Raji (cell line): ENCODE results near the gene SEC22C.

Source experiments
- POLR2A ChIP-seq: IDR thresholded peaks from 2 replicates; pipeline ENCODE4 v1.6.1; 2011; ENCODE audit warnings: low read depth, low read length, control low read depth; ENCODE audit not compliant: insufficient read depth

SEC22C gene

DNA sequence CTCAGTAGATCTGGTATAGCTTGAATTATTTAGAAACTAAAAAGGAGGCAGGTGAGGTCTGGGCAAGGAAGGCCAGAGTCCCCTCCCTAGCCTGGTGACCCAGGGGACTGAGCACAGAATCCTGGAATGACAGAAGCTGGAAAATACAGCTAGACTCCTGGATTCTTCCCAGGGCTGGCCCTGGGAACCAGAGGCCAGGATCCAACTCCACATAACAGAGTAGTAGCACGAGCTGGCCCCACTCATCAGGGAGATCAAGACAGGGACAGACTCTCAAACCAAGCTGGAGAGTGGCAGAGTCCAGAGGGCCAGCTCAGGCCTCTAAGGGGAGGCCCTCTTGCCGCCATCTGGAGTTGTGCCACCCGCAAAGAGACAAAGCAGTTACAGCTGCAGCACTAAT, 68.6 kb downstream of the SEC22C start:
- no peak for TF ChIP-seq POLR2A

DNA sequence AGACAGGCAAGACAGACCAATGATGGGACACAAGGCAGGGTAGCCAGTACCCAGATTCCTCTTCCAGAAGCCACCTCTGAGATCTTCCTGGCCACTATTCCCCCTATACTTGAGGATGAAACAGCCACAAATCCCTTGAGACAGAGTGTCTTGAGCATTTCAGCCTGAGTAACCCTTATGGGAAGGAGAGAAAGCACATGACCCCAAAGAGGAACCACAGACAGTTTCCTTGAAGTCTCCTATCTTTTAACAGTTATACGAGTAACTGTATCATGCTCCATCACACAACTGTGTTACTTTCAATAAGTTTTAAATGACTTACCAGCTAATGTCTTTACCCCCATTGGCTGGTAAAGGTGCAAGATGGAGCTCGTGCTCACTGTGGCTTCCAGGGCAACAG, 70.0 kb downstream of the SEC22C start:
- no peak for TF ChIP-seq POLR2A

DNA sequence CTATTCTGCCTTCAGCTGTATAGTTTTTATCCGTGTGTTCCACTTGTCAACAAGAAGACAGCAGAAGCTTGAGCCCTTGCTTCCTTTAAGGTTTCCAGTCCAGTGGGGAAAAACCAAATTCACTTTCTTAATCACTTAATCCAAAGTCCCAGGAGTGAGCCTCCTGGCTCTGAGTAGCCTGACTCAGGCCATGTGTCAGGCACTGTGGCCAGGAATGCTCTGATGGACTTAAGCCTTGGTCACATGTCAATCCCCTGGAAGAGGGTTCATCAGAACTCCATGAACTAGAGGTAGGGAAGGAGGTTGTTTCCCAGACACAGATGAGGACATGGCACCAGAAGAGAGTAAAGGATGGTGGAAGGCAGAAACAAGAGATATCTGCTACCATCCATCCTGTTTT, 70.6 kb downstream of the SEC22C start:
- no peak for TF ChIP-seq POLR2A

DNA sequence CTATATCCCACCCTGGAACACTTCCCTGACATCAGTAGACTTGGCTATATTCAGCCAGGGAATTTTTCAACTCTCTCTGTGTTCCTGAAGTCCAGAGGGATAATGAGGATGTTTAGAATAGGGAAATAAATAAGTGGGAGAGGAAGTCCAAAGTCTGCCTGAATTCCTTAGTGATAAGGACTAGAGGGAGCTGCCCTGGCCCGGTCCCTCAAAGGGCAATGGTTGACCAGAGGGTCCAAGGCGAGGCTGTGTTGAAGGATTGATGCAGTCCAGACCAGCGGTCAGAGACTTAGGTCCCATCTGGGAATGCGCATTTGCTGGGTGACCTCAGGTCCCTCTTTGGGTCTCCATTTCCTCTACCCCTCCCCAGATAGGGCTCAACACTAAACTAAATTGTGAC, 71.4 kb downstream of the SEC22C start:
- TF ChIP-seq POLR2A = no peak

DNA sequence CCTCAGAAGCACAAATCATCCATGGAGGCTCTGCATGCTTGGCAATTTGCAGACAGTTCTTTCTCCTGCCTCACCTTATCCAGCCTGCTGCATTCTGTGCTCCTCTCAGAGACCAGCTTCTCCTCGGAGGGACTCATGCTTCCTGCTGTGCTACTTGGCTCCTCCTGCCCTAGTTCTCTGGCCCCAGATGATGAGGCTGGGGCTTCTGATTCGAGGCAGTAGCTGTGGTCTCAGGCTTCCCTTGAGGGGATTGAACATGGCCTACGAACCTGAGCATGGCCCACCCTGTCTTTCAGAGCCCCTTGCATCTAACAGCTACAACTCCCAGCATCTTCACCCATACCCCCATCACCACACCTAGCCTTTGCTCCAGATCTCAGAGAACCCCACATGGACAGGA, 72.7 kb downstream of the SEC22C start:
- TF ChIP-seq POLR2A = no peak

DNA sequence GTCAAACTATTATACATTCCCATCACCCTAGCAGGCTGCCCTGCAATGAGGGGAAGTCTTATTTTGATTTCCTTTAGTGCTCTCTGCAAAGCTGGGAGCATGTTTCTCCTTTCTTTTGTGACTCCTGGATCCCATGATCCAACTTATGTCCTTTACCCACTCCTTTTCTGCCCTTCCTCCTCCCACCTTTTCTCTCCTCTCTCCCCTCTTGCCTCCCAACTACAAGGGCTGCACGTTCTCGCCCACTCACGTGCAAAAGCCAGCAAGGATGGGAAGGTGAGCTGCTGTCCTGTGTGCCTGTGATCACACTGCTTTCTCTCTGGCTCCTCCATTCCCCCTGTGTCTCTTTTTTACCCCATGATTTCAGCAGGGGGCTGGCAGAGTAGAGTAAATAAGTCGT, 73.2 kb downstream of the SEC22C start:
- no peak for TF ChIP-seq POLR2A

DNA sequence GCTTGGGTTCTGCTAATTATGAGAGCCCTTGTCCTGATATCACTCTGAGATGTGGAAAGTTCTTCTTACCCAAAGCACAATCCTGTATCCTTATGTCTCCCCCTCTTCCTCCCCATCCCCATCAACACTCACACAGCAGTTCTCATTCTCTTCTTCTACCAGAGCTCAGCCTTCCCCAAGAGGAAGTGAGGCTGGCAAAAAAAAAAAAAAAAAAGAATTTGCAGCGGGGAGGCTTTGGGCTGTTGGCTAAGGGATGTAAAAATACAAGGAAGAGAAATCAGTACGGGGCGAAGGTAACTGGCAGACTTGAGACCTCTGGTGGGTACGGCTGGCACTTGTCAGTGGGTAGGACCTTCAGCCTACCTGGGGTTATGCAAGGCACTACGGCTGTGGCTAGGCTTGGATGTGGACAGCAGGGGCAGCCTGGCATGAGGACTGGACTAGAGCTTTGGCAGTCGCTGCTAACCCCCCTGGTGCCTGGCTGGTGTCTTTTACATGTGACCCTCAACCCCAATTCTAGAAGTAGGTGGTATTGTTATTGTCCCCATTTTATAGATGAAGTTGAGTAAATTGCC, 73.9 kb downstream of the SEC22C start:
- TF ChIP-seq POLR2A = no peak

DNA sequence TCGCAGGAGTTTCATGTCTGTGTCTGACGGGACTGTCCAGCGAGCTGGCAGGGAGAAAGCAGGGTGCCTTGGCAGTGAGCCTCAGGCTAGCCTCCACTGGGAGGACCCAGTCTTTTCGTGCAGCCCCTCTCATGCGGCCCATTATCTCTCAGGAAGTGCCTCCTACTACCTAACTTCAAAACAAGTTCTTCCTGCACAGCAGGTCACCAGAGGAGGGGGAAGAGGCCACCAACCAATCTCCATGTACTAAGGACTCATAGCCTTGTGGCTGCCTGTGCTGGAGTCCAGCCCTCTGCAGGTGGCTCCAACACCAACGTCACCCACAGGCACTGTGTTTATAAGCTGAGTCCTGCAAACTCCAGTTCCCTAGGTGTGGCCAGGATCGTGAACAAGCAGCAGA, 74.5 kb downstream of the SEC22C start:
- no peak for TF ChIP-seq POLR2A

DNA sequence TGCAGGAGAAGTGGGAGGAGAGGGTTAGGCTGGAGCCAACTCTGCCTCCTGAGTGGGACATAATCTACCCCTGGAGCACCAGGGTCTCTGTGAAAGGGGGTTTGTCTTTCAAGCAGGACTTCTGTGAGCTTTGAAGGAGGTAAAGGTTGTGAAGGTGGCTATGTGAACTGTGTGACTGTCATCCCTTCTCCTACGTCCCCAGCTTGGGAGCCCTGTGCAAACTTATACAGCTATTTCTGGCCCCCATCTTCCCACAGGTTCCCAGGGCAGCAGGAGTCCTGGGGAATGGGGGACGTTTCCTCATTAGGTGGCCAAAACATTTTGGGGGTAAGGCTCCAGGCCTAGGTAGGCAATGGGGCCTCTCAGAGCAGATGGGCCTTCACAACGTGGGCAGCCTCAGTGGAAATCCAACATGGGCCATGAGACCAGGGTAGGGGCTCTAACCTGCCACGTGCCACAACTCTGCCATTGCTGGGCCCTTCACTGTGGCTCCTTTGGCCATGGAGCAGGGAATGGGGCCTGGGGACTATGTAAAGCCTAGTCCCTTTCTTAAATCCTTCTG, 75.8 kb downstream of the SEC22C start:
- TF ChIP-seq POLR2A = no peak

DNA sequence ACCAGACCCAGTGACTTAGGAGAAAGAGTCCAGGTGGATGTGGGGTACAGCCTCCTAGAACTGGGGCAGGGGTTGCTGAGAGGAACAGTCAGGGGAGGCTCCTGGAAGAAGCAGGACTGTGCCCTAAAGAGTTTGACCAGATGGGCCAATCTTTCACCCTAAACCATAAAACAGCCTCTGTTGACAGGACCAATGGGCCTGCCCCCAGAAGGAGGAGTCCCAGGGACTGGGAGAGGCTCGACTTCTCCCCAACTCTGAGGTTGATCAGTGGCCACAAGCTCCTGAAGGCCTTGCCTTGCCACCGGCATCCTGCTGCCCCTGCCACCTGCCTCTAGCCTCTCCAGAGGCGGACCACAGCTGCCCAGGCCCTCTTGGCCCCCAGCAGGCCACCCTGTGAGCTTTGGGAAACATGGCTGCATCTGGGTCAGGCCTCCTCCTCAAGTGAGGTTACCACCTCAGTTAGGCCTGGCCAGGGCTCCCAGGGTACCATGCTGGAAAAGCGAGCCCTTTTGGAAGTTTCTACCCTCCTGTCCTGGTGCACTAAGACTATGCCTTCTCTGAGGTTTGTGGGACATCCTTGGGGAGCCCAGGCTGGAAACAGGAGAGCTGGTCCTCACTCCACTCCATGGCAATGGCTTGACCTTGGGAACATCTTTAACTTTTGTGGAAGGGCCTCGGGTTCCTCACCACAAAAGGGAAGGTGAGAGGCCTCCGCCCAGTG, 76.5 kb downstream of the SEC22C start:
- TF ChIP-seq POLR2A = no peak

DNA sequence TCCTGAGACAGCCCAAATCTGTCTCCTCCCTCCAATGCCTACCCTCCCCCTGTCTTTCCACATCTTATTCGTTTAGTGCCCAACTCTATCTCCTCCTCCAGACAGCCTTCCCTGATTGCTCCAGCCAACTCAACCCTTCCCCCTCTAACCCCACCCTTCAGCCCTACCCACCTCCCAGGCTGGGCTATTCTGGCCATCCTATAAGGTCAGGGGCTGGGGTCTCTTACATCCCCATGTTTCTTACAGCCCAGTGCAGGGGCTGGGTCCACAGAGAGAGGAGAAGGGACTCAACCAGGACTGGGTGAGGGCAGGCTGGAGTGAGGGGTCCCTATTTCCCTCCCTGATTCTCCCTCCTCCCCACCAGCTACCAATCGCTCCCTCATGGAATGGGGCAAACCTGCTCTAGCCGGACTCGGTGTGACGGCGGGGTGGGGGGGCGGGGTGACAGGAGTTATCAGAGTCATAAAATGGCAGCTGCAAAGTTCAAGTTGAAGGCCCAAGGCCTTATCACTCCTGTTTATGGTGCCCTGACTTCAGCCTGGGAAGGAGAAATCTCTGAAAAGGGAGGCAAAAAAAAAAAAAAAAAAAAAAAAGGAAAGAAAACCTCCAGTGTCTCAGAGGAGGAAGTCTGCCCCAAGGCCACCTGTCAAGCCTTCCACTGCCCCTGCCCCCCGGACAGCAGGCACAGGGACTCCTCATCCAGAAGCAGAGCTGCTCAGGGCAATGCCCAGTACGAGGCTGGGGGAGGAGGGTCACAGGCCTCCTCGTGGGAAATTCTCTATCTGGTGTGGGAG, 77.2 kb downstream of the SEC22C start:
- no peak for TF ChIP-seq POLR2A

DNA sequence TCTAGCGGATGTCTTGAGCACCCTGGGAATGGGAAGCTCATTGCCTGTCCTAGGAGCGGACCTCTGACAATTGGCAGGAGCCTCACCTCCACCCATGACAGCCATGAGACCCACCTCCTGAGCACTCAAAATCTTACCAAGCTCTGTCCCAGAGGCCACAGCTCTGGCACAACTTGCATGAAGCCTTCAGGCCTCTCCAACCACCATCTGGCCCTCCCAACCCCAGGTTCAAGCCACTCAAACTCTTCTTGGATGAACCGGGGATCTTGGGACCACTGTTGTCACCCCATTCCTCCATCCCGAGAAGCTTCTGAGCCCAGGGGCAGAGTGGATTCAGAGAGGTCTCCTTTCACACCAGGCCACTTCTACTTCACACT, 77.8 kb downstream of the SEC22C start:
- TF ChIP-seq POLR2A = no peak

DNA sequence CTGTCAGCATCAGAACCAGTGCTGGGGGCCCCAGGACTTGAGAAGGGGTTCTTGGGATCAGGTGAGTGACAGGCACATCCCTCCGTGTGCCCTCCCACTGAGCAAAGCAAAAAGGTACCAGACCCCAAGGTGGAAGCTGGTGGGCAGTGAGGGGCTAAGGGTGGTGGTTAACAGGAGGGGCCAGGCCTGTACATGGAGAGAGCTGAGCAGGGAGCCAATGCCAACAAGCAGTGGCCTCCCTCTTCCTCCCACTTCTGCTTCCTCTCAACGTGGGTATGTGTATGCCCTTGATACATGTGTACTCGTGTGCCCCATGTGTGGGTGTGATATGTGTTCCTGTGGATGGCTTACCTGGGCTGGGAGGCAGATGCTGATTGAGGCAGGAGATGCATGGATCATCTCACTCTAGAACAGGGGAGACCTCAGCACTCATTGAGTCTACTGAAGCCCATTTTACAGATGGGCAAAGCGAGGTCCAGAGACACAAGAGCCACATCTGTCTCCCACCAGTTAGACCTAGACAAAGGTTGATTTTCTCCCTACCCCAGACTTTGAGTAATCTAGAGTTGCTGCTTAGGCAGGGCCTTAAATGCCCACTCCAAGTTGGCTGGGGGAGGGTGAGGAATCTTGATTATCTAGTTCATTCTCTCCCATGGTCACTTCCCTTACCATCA, 78.4 kb downstream of the SEC22C start:
- TF ChIP-seq POLR2A = no peak

DNA sequence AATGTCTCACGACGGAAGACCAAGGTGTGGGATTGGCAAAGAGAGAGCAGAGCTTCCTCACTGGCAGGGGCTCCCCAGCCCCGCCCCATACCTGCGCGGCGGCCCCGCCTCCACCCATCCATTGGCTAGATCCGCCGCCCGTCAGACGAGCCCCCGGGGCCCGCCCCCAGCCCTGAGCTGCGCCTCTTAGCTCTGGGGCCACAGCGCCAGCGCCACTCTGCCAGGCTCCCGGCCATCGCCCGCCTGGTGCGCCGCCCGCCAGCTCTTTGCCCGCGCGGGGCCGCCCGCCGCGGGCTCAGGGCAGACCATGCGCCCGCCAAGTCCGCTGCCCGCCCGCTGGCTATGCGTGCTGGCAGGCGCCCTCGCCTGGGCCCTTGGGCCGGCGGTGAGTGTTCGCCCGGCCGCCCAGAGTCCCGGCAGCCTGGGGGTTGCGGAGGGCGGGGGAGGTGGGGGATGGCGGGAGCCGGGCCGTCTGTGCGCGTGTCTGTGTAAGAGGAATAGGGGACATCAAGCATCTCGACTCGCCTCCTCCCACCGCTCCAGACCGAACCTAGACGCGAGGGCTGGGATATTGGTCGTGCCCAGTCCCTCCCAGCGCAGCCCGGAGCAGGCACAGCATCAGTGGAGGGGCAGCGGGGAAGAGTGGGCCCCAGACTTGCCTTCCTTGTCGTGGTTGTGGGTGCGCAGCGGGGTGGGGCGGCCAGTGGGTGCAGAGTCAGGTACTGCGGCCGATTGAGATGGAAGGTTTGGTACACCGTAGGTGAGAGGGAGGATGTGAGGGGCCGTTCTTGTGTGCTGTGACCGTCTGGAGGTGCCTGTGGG, 79.1 kb downstream of the SEC22C start, which contains the start of gene VIPR1:
Gene VIPR1, plus strand, starts transcription at position 215 of the 822 bp plus-strand sequence. Its CDS starts 93 bp downstream, at position 308.
- no peak for TF ChIP-seq POLR2A
